Lung (tissue), 12 donors: ENCODE results near the gene VTI1A. TPM values are rescaled to one million over a fixed set of nuclear protein-coding genes. Genes with fewer than 3 reads are reported as not detected.

Source experiments
- ATAC-seq: fragments of 200-7000 bp; cut with Tn5 transposase; one replicate; pipeline ENCODE4 v1.9.1; 2020; ENCODE audit warnings: moderate number of reproducible peaks; ENCODE audit not compliant: insufficient read depth, low FRiP score
- DNase-seq, 3 donors: peaks; one replicate each; pipeline ENCODE4 v3.0.0-alpha.2; 2013 to 2017
- H3K27ac ChIP-seq, 2 donors: one replicate each; pipeline ENCODE4 v1.5.1; 2013; ENCODE audit warnings: mild to moderate bottlenecking in 2 of 2, moderate library complexity in 2 of 2, control low read depth in 1 of 2, inconsistent platforms in 1 of 2, low read depth in 1 of 2, low read length in 1 of 2
- H3K27me3 ChIP-seq, 3 donors: one replicate each; pipeline ENCODE4 v1.5.1; 2013; ENCODE audit warnings: low read length in 2 of 3; ENCODE audit not compliant: control insufficient read depth in 3 of 3, insufficient read depth in 3 of 3
- H3K36me3 ChIP-seq, 4 donors: one replicate each; pipeline ENCODE4 v1.5.1; 2013; ENCODE audit warnings: low read length in 4 of 4, mild to moderate bottlenecking in 1 of 4, moderate library complexity in 1 of 4; ENCODE audit not compliant: control insufficient read depth in 4 of 4, insufficient read depth in 4 of 4
- H3K4me1 ChIP-seq, 5 donors: one replicate each; pipeline ENCODE4 v1.5.1; 2013; ENCODE audit warnings: low read length in 5 of 5, mild to moderate bottlenecking in 2 of 5, moderate library complexity in 1 of 5; ENCODE audit not compliant: control insufficient read depth in 5 of 5, insufficient read depth in 5 of 5
- H3K4me3 ChIP-seq: one replicate; pipeline ENCODE4 v1.5.1; 2013; ENCODE audit warnings: mild to moderate bottlenecking, control low read depth, moderate library complexity
- H3K9ac ChIP-seq, 2 donors: one replicate each; pipeline ENCODE4 v1.5.1; 2013; ENCODE audit warnings: low read length in 2 of 2, control low read depth in 1 of 2; ENCODE audit not compliant: insufficient read depth in 1 of 2
- H3K9me3 ChIP-seq, 4 donors: one replicate each; pipeline ENCODE4 v1.5.1; 2013; ENCODE audit warnings: low read length in 3 of 4, mild to moderate bottlenecking in 1 of 4, moderate library complexity in 1 of 4; ENCODE audit not compliant: control insufficient read depth in 4 of 4, insufficient read depth in 3 of 4
- CTCF ChIP-seq: IDR thresholded peaks from 2 replicates; pipeline ENCODE4 v1.5.1; 2012; ENCODE audit warnings: mild to moderate bottlenecking; ENCODE audit errors: control extremely low read depth, extremely low read depth
- WGBS, 2 donors: extraction: QIAGEN DNeasy Blood & Tissue Kit; methylation state at CpG; one replicate each; pipeline ENCODE4 v1.1.7; 2013; 5-methylcytosine and 5-hydroxymethylcytosine counted together
- polyA plus RNA-seq, 2 donors: library from polyadenylated mRNA; stranded (reverse); fragments of 200-250 nt; gene quantifications; one replicate each; pipeline ENCODE4 v1.2.1, GENCODE V29; 2013
- total RNA-seq, 2 donors: library from RNA; depleted of rRNA in 1 of 2; stranded (reverse); fragments of >200 nt in 1 of 2; gene quantifications; one replicate each; pipeline ENCODE4 v1.2.1, GENCODE V29; 2014 to 2021
- donor health status: control.
- donor health status: control.
- donor health status: Bipolar disorder and iron deficiency.
- donor health status: healthy.
- donor health status: DM: yes; HTN: yes; CAD: no.

The VTI1A gene
- total and polyA plus RNA-seq, 4 donors, result 9.2 to 48.2 (median 28.4) TPM

GRCh38 chr10:112434988-112435619 is 11.9 kb upstream of the VTI1A start:
- H3K9me3 ChIP-seq, result no peaks in the 10 kb centered on the region
- peaks cover 12 to 45% (median 40%) of the 10 kb centered on the region in 4 donors for H3K36me3 ChIP-seq
- no peak overlapping the region for H3K9ac ChIP-seq
- peak in 2 of 3 donors; percentile 53 to 57 for DNase-seq
- H3K27me3 ChIP-seq, result no peaks in the 10 kb centered on the region
- ATAC-seq, result no peak
- H3K4me1 ChIP-seq, result no peaks in the 10 kb centered on the region
- peak; percentile 14 for TF ChIP-seq CTCF
- no peak overlapping the region for H3K27ac ChIP-seq
- H3K4me3 ChIP-seq, result no peak overlapping the region
- WGBS, 2 donors, result 92 to 93% methylated on average over 2 of the region's 2 CpGs

GRCh38 chr10:112438356-112438755 is 8.7 kb upstream of the VTI1A start:
- Histone ChIP-seq H3K27ac (no peak overlapping the region), H3K9me3 (no peaks in the 10 kb centered on the region), H3K36me3 (peaks cover 12 to 47% (median 36%) of the 10 kb centered on the region in 4 donors), H3K4me3 (no peak overlapping the region), H3K4me1 (no peaks in the 10 kb centered on the region), H3K9ac (no peak overlapping the region), H3K27me3 (no peaks in the 10 kb centered on the region)
- TF ChIP-seq CTCF, result no peak
- ATAC-seq (no peak), DNase-seq (no peak)
- WGBS, 2 donors, result 97% methylated on average over 4 of the region's 4 CpGs

GRCh38 chr10:112441520-112441919 is 5.5 kb upstream of the VTI1A start:
- TF ChIP-seq CTCF, result no peak
- 89 to 90% methylated on average over 1 of the region's 1 CpG for WGBS, 2 donors
- Histone ChIP-seq H3K4me1 (peaks cover 0 to 12% (median 9%) of the 10 kb centered on the region in 5 donors), H3K27ac (no peak overlapping the region), H3K9me3 (no peaks in the 10 kb centered on the region), H3K36me3 (peaks cover 9 to 43% (median 36%) of the 10 kb centered on the region in 4 donors), H3K27me3 (no peaks in the 10 kb centered on the region), H3K9ac (no peak overlapping the region), H3K4me3 (no peak overlapping the region)
- no peak for DNase-seq
- no peak for ATAC-seq

- H3K9ac ChIP-seq, result no peak overlapping the region
- peaks cover 0 to 12% (median 9%) of the 10 kb centered on the region in 5 donors for H3K4me1 ChIP-seq
- no peaks in the 10 kb centered on the region for H3K27me3 ChIP-seq
- H3K9me3 ChIP-seq, result peaks cover 0 to under 1% (median 0%) of the 10 kb centered on the region in 4 donors
- H3K4me3 ChIP-seq, result no peak overlapping the region
- no peak for ATAC-seq
- H3K27ac ChIP-seq, result no peak overlapping the region
- WGBS, 2 donors, result 79 to 91% methylated on average over 3 of the region's 3 CpGs
- no peak for DNase-seq
- peaks cover 9 to 41% (median 34%) of the 10 kb centered on the region in 4 donors for H3K36me3 ChIP-seq
- no peak for TF ChIP-seq CTCF
These were observed 5.0 kb upstream of the VTI1A start for GRCh38 chr10:112442063-112442462.
